A549 (cell line): Measurements from ENCODE around the gene CDIP1. TPM values are rescaled to one million over a fixed set of nuclear protein-coding genes. Genes with fewer than 3 reads are reported as not detected.

ENCODE experiments used
- ATAC-seq, 2 experiments: fragments of 200-7000 bp in 1 of 2; fragments of >200 bp in 1 of 2; cut with Nextera tagmentation in 1 of 2; cut with Tn5 transposase in 1 of 2; 3 replicates each; pipeline versions ENCODE4 v1.8.0 to v1.9.1; 2018 to 2020; ENCODE audit warnings: mild to moderate bottlenecking in 1 of 2, moderate library complexity in 1 of 2
- CTCF ChIA-PET: fragments of 300-600 bp; sonication (Branson Sonifier 250); formaldehyde crosslinking; extraction: SDS; loops from one replicate; lab custom pipeline; 2021; ENCODE audit warnings: antibody characterized with exemption, inconsistent platforms; lab: Yijun Ruan, JAX
- POLR2A ChIA-PET: fragments of 350-600 bp; formaldehyde crosslinking; extraction: SDS; loops from one replicate; lab custom pipeline; 2021; ENCODE audit warnings: antibody characterized with exemption, inconsistent platforms; lab: Yijun Ruan, JAX
- DNase-seq, 2 experiments: peaks; one replicate each; pipeline versions ENCODE4 v3.0.0 to v3.0.0-alpha.2; 2011 to 2016; ENCODE audit warnings: low read depth in 1 of 2, low spot score in 1 of 2
- FAIRE-seq: peaks from 2 replicates; lab custom pipeline; 2011; peaks lifted over from hg19 to GRCh38; lab: Jason Lieb, UNC
- H3K27ac ChIP-seq, 2 experiments: fragments of >200 bp; sonication (Bioruptor Twin); formaldehyde crosslinking; 3 replicates each; pipeline ENCODE4 v1.5.1; 2016 to 2017
- H3K4me1 ChIP-seq: fragments of >200 bp; sonication (Bioruptor Twin); formaldehyde crosslinking; 3 replicates; pipeline ENCODE4 v1.6.1; 2016
- H3K4me2 ChIP-seq: fragments of >200 bp; sonication (Bioruptor Twin); formaldehyde crosslinking; 3 replicates; pipeline ENCODE4 v1.6.1; 2016
- H3K4me3 ChIP-seq: fragments of >200 bp; sonication (Bioruptor Twin); formaldehyde crosslinking; 3 replicates; pipeline ENCODE4 v1.5.1; 2016
- H3K9me3 ChIP-seq: fragments of >200 bp; sonication (Bioruptor Twin); formaldehyde crosslinking; 3 replicates; pipeline ENCODE4 v1.6.1; 2016
- CEBPB ChIP-seq, 2 experiments: fragments of >200 bp in 1 of 2; sonication (Bioruptor Twin) in 1 of 2; formaldehyde crosslinking in 1 of 2; IDR thresholded peaks; 2 replicates each; pipeline ENCODE4 v1.6.1; 2012 to 2016
- CHD2 ChIP-seq: fragments of 150-350 bp; IDR thresholded peaks from 2 replicates; pipeline ENCODE4 v1.6.1; 2014; ENCODE audit warnings: low read length; ENCODE audit not compliant: partially characterized antibody
- CHD4 ChIP-seq: fragments of 200-600 bp; sonication (generic); IDR thresholded peaks from 2 replicates; pipeline ENCODE4 v1.6.1; 2016; ENCODE audit warnings: antibody characterized with exemption, mild to moderate bottlenecking, borderline replicate concordance
- EHF ChIP-seq: fragments of 250-450 bp; sonication (Bioruptor Pico); IDR thresholded peaks from 2 replicates; pipeline ENCODE4 v1.5.0; 2020; ENCODE audit warnings: mild to moderate bottlenecking
- FOSB ChIP-seq: fragments of 250-450 bp; sonication (Bioruptor Pico); IDR thresholded peaks from 2 replicates; pipeline ENCODE4 v1.5.0; 2020; ENCODE audit warnings: mild to moderate bottlenecking, moderate library complexity
- HEYL ChIP-seq: fragments of 250-450 bp; sonication (Bioruptor Pico); IDR thresholded peaks from 2 replicates; pipeline ENCODE4 v1.8.0; 2021; ENCODE audit warnings: mild to moderate bottlenecking, moderate library complexity
- JUN ChIP-seq, 2 experiments: fragments of >200 bp; sonication (Bioruptor Twin); formaldehyde crosslinking; IDR thresholded peaks; 2 replicates in 1 of 2; 3 replicates in 1 of 2; pipeline ENCODE4 v1.6.1; 2016 to 2017
- KDM5A ChIP-seq: fragments of 200-600 bp; sonication (generic); IDR thresholded peaks from 2 replicates; pipeline ENCODE4 v1.6.1; 2016; ENCODE audit warnings: antibody characterized with exemption, mild to moderate bottlenecking
- NPAS2 ChIP-seq: fragments of 250-450 bp; sonication (Bioruptor Pico); IDR thresholded peaks from 2 replicates; pipeline ENCODE4 v1.8.0; 2022; ENCODE audit warnings: mild to moderate bottlenecking, moderate library complexity, borderline replicate concordance
- NR3C1 ChIP-seq: fragments of >200 bp; sonication (Bioruptor Twin); formaldehyde crosslinking; IDR thresholded peaks from 3 replicates; pipeline ENCODE4 v1.6.1; 2017
- POLR2A ChIP-seq: IDR thresholded peaks from 2 replicates; pipeline ENCODE4 v1.6.1; 2012; ENCODE audit warnings: mild to moderate bottlenecking, low read length
- RARB ChIP-seq: fragments of 250-450 bp; sonication (Bioruptor Pico); IDR thresholded peaks from 2 replicates; pipeline ENCODE4 v1.8.0; 2021; ENCODE audit warnings: mild to moderate bottlenecking, moderate library complexity
- SMC3 ChIP-seq: fragments of >200 bp; sonication (Bioruptor Twin); formaldehyde crosslinking; IDR thresholded peaks from 3 replicates; pipeline ENCODE4 v1.6.1; 2018; ENCODE audit warnings: inconsistent platforms
- ZC3H11A ChIP-seq: fragments of 450-650 bp; IDR thresholded peaks from 2 replicates; pipeline ENCODE4 v1.6.1; 2014; ENCODE audit warnings: antibody characterized with exemption, mild to moderate bottlenecking
- ZSCAN20 ChIP-seq: fragments of 250-450 bp; sonication (Bioruptor Pico); IDR thresholded peaks from 2 replicates; pipeline ENCODE4 v1.8.0; 2022; ENCODE audit warnings: mild to moderate bottlenecking, moderate library complexity
- whole genome bisulfite sequencing: methylation state at CpG from one replicate; pipeline ENCODE4 v1.1.6; 2017; ENCODE audit errors: missing lambda C conversion rate; 5-methylcytosine and 5-hydroxymethylcytosine counted together
- polyA plus RNA-seq, 4 experiments: library from polyadenylated mRNA; depleted of rRNA in 3 of 4; stranded (reverse); fragments of >200 nt; fragmentation: RNase III in 1 of 4; extraction: RNeasy Plus Mini Kit Qiagen cat#74134 plus additional on column Dnase treatment in 1 of 4; gene quantifications; 2 replicates in 3 of 4; 3 replicates in 1 of 4; pipeline ENCODE4 v1.2.3, GENCODE V29; 2011 to 2017
- TF ChIP-seq, protein P1 (sequence below): IDR thresholded peaks from 2 replicates; pipeline ENCODE4 v1.6.1; 2012
- TF ChIP-seq, protein P2 (sequence below): fragments of 250-450 bp; sonication (Bioruptor Pico); IDR thresholded peaks from 2 replicates; pipeline ENCODE4 v1.5.0; 2020; ENCODE audit warnings: low read depth, mild to moderate bottlenecking, moderate library complexity
- TF ChIP-seq, protein P3 (sequence below): fragments of 200-600 bp; sonication (generic); IDR thresholded peaks from 2 replicates; pipeline ENCODE4 v1.6.1; 2016; ENCODE audit warnings: antibody characterized with exemption, mild to moderate bottlenecking, moderate library complexity
- TF ChIP-seq, protein P4 (sequence below): fragments of >200 bp; sonication (Bioruptor Twin); formaldehyde crosslinking; IDR thresholded peaks from 3 replicates; pipeline ENCODE4 v1.6.1; 2016
- TF ChIP-seq, protein P5 (sequence below): fragments of >200 bp; sonication (Bioruptor Twin); formaldehyde crosslinking; IDR thresholded peaks from 3 replicates; pipeline ENCODE4 v1.5.1; 2016

The CDIP1 gene
- polyA plus RNA-seq, 2 of the 4 experiments (the other 2 are of a cell fraction): 3.7 to 8.4 TPM

DNA sequence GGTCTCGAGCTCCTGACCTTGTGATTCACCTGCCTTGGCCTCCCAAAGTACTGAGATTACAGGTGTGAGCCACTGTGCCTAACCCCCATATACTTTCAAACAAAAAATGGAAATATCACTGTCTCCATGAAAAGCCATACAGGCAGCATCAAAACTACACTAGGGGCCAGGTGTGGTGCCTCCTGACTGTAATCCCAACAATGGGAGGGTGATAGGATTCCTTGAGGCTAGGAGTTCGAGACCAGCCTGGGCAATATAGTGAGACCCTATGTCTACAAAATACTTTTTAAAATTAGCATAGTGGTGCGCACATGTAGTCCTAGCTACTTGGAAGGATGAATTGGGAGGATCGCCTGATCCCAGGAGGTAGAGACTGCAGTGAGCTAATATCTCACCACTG, 46.7 kb downstream of the CDIP1 start:
- DNase-seq (no peak), ATAC-seq (no peak), FAIRE-seq (no peak)
- WGBS: 94% methylated on average over 4 of the region's 4 CpGs
- Histone ChIP-seq H3K4me2 (no peak overlapping the region), H3K4me3 (no peak overlapping the region), H3K27ac (no peak overlapping the region), H3K9me3 (no peaks in the 10 kb centered on the region)
- CTCF ChIA-PET: interaction anchor here (0.7 to 3.7 kb wide), 5 partner anchors 9 to 19 kb away, joined by 3 to 27 read pairs (median 4); no protein-coding TSS in a partner anchor
- POLR2A ChIA-PET: no interaction called here
- TF ChIP-seq KDM5A (no peak), NPAS2 (CRISPR knock-in tag) (no peak), POLR2A (no peak), FOSB (no peak), CHD2 (no peak), RARB (CRISPR knock-in tag) (no peak)
- TF ChIP-seq, protein P1, sequence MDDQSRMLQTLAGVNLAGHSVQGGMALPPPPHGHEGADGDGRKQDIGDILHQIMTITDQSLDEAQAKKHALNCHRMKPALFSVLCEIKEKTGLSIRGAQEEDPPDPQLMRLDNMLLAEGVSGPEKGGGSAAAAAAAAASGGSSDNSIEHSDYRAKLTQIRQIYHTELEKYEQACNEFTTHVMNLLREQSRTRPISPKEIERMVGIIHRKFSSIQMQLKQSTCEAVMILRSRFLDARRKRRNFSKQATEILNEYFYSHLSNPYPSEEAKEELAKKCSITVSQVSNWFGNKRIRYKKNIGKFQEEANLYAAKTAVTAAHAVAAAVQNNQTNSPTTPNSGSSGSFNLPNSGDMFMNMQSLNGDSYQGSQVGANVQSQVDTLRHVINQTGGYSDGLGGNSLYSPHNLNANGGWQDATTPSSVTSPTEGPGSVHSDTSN: no peak
- TF ChIP-seq, protein P2, sequence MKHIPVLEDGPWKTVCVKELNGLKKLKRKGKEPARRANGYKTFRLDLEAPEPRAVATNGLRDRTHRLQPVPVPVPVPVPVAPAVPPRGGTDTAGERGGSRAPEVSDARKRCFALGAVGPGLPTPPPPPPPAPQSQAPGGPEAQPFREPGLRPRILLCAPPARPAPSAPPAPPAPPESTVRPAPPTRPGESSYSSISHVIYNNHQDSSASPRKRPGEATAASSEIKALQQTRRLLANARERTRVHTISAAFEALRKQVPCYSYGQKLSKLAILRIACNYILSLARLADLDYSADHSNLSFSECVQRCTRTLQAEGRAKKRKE (CRISPR knock-in tag): no peak
- TF ChIP-seq, all 56 proteins: peak for 0
- H3K4me1 ChIP-seq: peaks cover 40% of the 10 kb centered on the region

DNA sequence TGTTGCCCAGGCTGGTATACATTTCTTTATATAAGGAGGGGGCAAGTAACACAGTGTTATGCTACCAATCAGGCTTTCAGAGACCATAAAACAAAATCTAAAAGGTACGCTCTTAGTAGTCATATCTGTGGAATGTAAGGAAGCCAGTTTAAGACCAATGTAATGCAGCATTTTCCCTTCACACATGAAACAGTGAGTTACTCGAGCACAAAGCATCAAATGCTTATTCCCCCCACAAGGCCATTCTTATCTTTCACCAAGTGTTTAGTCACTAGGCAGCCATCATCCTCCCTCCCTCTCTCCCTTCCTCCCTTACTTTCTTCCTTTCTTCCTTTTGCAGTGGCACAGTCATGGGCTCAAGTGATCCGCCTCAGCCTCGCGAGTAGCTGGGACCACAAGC, 49.5 kb downstream of the CDIP1 start:
- Histone ChIP-seq H3K9me3 (no peaks in the 10 kb centered on the region), H3K4me1 (peaks cover 18% of the 10 kb centered on the region; the same call in 2 of the 3 replicates), H3K4me3 (no peak overlapping the region), H3K27ac (peak overlapping the region in 1 of 2 experiments; percentile 53; a peak in 3 of 6 replicates), H3K4me2 (no peak overlapping the region)
- DNase-seq (no peak), ATAC-seq (peak in 1 of 2 experiments; percentile 50; a peak in 3 of 6 replicates), FAIRE-seq (no peak)
- ChIA-PET POLR2A (no interaction called here), CTCF (interaction anchor here (1.2 to 2.3 kb wide), 2 partner anchors 17 to 135 kb away, joined by 3 to 12 read pairs; no protein-coding TSS in a partner anchor)
- no peak for TF ChIP-seq ZSCAN20 (CRISPR knock-in tag)
- 81% methylated on average over 5 of the region's 5 CpGs for WGBS

DNA sequence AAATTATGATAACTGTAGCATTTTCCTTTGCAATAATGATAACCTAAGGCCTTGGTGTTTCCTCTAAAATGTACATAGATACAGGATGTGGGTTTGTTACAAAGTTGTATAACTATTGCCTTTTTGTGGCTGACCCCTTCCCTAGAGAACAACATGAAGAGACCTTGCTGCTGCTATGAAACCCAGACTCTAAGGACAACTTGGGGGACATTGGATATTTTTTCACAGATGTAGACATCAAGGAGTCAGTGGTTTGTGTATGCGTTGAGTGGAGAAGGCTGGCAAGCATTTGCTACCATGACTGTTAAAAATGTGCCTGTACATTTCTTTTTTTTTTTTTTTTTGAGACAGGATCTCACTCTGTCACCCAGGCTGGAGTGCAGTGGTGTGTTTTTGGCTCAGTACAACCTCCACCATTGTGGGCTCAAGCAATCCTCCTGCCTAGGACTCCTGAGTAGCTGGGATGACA, 50.0 kb downstream of the CDIP1 start:
- H3K4me2 ChIP-seq: no peak overlapping the region; the same call in 2 of the 3 replicates
- CTCF ChIA-PET: interaction anchor here (0.7 to 4.5 kb wide), 4 partner anchors 10 to 135 kb away, joined by 3 to 19 read pairs (median 8); no protein-coding TSS in a partner anchor
- no peak for FAIRE-seq

More for the DNA sequence above, 50.0 kb downstream of the CDIP1 start:
- Histone ChIP-seq H3K4me1 (peaks cover 18% of the 10 kb centered on the region; the same call in 2 of the 3 replicates), H3K4me3 (no peak overlapping the region), H3K9me3 (no peaks in the 10 kb centered on the region), H3K27ac (peak overlapping the region in 1 of 2 experiments; percentile 53; a peak in 2 of 6 replicates)
- WGBS: 100% methylated on average over 1 of the region's 1 CpG
- ATAC-seq (peak in 1 of 2 experiments; percentile 35; a peak in 3 of 6 replicates), DNase-seq (no peak)
- TF ChIP-seq, protein P1: no peak
- TF ChIP-seq JUN (IDR thresholded peaks at IDR 0.05) (no peak), NR3C1 (no peak), SMC3 (no peak), RARB (CRISPR knock-in tag) (no peak), ZC3H11A (no peak), CHD4 (no peak), HEYL (CRISPR knock-in tag) (no peak), POLR2A (no peak), KDM5A (no peak), CEBPB (IDR thresholded peaks at IDR 0.05) (no peak), EHF (CRISPR knock-in tag) (no peak)
- TF ChIP-seq, protein P3, sequence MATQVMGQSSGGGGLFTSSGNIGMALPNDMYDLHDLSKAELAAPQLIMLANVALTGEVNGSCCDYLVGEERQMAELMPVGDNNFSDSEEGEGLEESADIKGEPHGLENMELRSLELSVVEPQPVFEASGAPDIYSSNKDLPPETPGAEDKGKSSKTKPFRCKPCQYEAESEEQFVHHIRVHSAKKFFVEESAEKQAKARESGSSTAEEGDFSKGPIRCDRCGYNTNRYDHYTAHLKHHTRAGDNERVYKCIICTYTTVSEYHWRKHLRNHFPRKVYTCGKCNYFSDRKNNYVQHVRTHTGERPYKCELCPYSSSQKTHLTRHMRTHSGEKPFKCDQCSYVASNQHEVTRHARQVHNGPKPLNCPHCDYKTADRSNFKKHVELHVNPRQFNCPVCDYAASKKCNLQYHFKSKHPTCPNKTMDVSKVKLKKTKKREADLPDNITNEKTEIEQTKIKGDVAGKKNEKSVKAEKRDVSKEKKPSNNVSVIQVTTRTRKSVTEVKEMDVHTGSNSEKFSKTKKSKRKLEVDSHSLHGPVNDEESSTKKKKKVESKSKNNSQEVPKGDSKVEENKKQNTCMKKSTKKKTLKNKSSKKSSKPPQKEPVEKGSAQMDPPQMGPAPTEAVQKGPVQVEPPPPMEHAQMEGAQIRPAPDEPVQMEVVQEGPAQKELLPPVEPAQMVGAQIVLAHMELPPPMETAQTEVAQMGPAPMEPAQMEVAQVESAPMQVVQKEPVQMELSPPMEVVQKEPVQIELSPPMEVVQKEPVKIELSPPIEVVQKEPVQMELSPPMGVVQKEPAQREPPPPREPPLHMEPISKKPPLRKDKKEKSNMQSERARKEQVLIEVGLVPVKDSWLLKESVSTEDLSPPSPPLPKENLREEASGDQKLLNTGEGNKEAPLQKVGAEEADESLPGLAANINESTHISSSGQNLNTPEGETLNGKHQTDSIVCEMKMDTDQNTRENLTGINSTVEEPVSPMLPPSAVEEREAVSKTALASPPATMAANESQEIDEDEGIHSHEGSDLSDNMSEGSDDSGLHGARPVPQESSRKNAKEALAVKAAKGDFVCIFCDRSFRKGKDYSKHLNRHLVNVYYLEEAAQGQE: no peak
- TF ChIP-seq, protein P4, sequence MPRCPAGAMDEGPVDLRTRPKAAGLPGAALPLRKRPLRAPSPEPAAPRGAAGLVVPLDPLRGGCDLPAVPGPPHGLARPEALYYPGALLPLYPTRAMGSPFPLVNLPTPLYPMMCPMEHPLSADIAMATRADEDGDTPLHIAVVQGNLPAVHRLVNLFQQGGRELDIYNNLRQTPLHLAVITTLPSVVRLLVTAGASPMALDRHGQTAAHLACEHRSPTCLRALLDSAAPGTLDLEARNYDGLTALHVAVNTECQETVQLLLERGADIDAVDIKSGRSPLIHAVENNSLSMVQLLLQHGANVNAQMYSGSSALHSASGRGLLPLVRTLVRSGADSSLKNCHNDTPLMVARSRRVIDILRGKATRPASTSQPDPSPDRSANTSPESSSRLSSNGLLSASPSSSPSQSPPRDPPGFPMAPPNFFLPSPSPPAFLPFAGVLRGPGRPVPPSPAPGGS: no peak
- TF ChIP-seq, protein P2 (CRISPR knock-in tag): no peak
- TF ChIP-seq, protein P5, sequence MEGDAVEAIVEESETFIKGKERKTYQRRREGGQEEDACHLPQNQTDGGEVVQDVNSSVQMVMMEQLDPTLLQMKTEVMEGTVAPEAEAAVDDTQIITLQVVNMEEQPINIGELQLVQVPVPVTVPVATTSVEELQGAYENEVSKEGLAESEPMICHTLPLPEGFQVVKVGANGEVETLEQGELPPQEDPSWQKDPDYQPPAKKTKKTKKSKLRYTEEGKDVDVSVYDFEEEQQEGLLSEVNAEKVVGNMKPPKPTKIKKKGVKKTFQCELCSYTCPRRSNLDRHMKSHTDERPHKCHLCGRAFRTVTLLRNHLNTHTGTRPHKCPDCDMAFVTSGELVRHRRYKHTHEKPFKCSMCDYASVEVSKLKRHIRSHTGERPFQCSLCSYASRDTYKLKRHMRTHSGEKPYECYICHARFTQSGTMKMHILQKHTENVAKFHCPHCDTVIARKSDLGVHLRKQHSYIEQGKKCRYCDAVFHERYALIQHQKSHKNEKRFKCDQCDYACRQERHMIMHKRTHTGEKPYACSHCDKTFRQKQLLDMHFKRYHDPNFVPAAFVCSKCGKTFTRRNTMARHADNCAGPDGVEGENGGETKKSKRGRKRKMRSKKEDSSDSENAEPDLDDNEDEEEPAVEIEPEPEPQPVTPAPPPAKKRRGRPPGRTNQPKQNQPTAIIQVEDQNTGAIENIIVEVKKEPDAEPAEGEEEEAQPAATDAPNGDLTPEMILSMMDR: no peak
- POLR2A ChIA-PET: no interaction called here
